H1 (cell line): ENCODE results near the gene MATR3. TPM values are rescaled to one million over a fixed set of nuclear protein-coding genes. Genes with fewer than 3 reads are reported as not detected.

Experiments
- CTCF ChIA-PET: fragments of 300-600 bp; sonication (Branson Sonifier 250); formaldehyde crosslinking; loops from one replicate; lab custom pipeline; 2021; ENCODE audit not compliant: partially characterized antibody; lab: Charles Lee
- POLR2A ChIA-PET: fragments of 300-600 bp; sonication (Branson Sonifier 250); formaldehyde crosslinking; loops from one replicate; lab custom pipeline; 2021; ENCODE audit warnings: inconsistent platforms; ENCODE audit not compliant: partially characterized antibody; lab: Charles Lee
- DNase-seq, 2 experiments: peaks; one replicate each; pipeline versions ENCODE4 v3.0.0 to v3.0.0-alpha.2; 2010 to 2022; ENCODE audit warnings: low spot score in 2 of 2, low read depth in 1 of 2, mixed read lengths in 1 of 2
- FAIRE-seq: peaks from 2 replicates; lab custom pipeline; 2011; peaks lifted over from hg19 to GRCh38; lab: Jason Lieb, UNC
- H2AFZ ChIP-seq: 2 replicates; pipeline ENCODE4 v1.8.1; 2012; ENCODE audit warnings: low read length, inconsistent platforms
- H2AK5ac ChIP-seq: 2 replicates; pipeline ENCODE4 v1.6.1; 2013; ENCODE audit warnings: low read depth, low read length
- H2BK120ac ChIP-seq: replicated peaks from 2 replicates; pipeline ENCODE3; 2013; ENCODE audit warnings: low read depth, low read length, inconsistent platforms
- H2BK12ac ChIP-seq: 2 replicates; pipeline ENCODE4 v1.6.1; 2013; ENCODE audit warnings: low read depth, low read length
- H2BK15ac ChIP-seq: 2 replicates; pipeline ENCODE4 v1.6.1; 2013; ENCODE audit warnings: low read length
- H2BK20ac ChIP-seq: 2 replicates; pipeline ENCODE4 v1.6.1; 2013; ENCODE audit warnings: low read length
- H2BK5ac ChIP-seq: 2 replicates; pipeline ENCODE4 v1.6.1; 2013; ENCODE audit warnings: low read depth, low read length
- H3K14ac ChIP-seq: 2 replicates; pipeline ENCODE4 v1.6.1; 2013; ENCODE audit warnings: inconsistent platforms; ENCODE audit not compliant: insufficient read length
- H3K18ac ChIP-seq: 2 replicates; pipeline ENCODE4 v1.6.1; 2013; ENCODE audit warnings: low read length; ENCODE audit errors: extremely low read depth
- H3K23ac ChIP-seq: 2 replicates; pipeline ENCODE4 v1.6.1; 2013; ENCODE audit warnings: inconsistent platforms; ENCODE audit not compliant: insufficient read length
- H3K23me2 ChIP-seq: 2 replicates; pipeline ENCODE4 v1.6.1; 2013; ENCODE audit warnings: low read depth, low read length
- H3K27ac ChIP-seq: 2 replicates; pipeline ENCODE4 v1.6.1; 2011; ENCODE audit warnings: low read depth, low read length, inconsistent platforms
- H3K27me3 ChIP-seq, 4 experiments: replicated peaks in 1 of 4; 1 replicate in 1 of 4; 2 replicates in 3 of 4; pipeline versions ENCODE4 v1.6.1 to v1.8.1; 2011 to 2013; ENCODE audit warnings: low read length in 3 of 4, mild to moderate bottlenecking in 3 of 4, inconsistent platforms in 2 of 4, mixed read lengths in 2 of 4, moderate library complexity in 1 of 4; ENCODE audit not compliant: control insufficient read depth in 3 of 4, insufficient read depth in 3 of 4; ENCODE audit errors: extremely low read depth in 1 of 4
- H3K36me3 ChIP-seq, 4 experiments: 2 replicates each; pipeline versions ENCODE4 v1.6.1 to v1.8.1; 2011 to 2013; ENCODE audit warnings: mild to moderate bottlenecking in 4 of 4, low read length in 3 of 4, moderate library complexity in 2 of 4, control low read depth in 1 of 4, inconsistent platforms in 1 of 4; ENCODE audit not compliant: insufficient read depth in 4 of 4, control insufficient read depth in 2 of 4
- H3K4ac ChIP-seq: replicated peaks from 2 replicates; pipeline ENCODE3; 2013; ENCODE audit warnings: low read length, low read depth, mixed read lengths, inconsistent platforms; ENCODE audit not compliant: insufficient read length
- H3K4me1 ChIP-seq, 4 experiments: replicated peaks in 1 of 4; 1 replicate in 1 of 4; 2 replicates in 3 of 4; pipeline versions ENCODE4 v1.6.1 to v1.8.1; 2011 to 2013; ENCODE audit warnings: low read length in 3 of 4, inconsistent platforms in 2 of 4, mixed read lengths in 1 of 4; ENCODE audit not compliant: insufficient read depth in 4 of 4, control insufficient read depth in 3 of 4
- H3K4me2 ChIP-seq, 2 experiments: 2 replicates each; pipeline versions ENCODE4 v1.6.1 to v1.8.1; 2011 to 2013; ENCODE audit warnings: low read depth in 2 of 2, low read length in 2 of 2, control low read depth in 1 of 2, inconsistent platforms in 1 of 2, mild to moderate bottlenecking in 1 of 2; ENCODE audit not compliant: insufficient read depth in 1 of 2
- H3K4me3 ChIP-seq, 4 experiments: fragments of 200-600, 300-600 bp in 1 of 4; sonication (generic), shearing (Covaris generic), sonication (Bioruptor Twin) in 1 of 4; 2 replicates each; pipeline versions ENCODE4 v1.5.1 to v1.8.1; 2011 to 2016; ENCODE audit warnings: low read length in 4 of 4, low read depth in 3 of 4, control low read depth in 2 of 4, inconsistent platforms in 2 of 4, mild to moderate bottlenecking in 2 of 4, mixed read lengths in 1 of 4, moderate library complexity in 1 of 4; ENCODE audit not compliant: insufficient read depth in 2 of 4; ENCODE audit errors: extremely low read depth in 1 of 4
- H3K56ac ChIP-seq: replicated peaks from 2 replicates; pipeline ENCODE3; 2013; ENCODE audit warnings: low read depth, mild to moderate bottlenecking, mixed read lengths, low read length, inconsistent platforms; ENCODE audit not compliant: insufficient read length
- H3K79me1 ChIP-seq: 2 replicates; pipeline ENCODE4 v1.6.1; 2013; ENCODE audit warnings: low read depth, low read length, control low read depth
- H3K79me2 ChIP-seq, 2 experiments: 2 replicates each; pipeline versions ENCODE4 v1.6.1 to v1.8.1; 2012 to 2013; ENCODE audit warnings: low read length in 2 of 2, mild to moderate bottlenecking in 2 of 2, inconsistent platforms in 1 of 2; ENCODE audit not compliant: insufficient read depth in 2 of 2, control insufficient read depth in 1 of 2
- H3K9ac ChIP-seq, 4 experiments: replicated peaks in 1 of 4; 1 replicate in 1 of 4; 2 replicates in 3 of 4; pipeline versions ENCODE4 v1.6.1 to v1.8.1; 2011 to 2013; ENCODE audit warnings: low read depth in 3 of 4, low read length in 3 of 4, control low read depth in 2 of 4, mild to moderate bottlenecking in 2 of 4, moderate library complexity in 2 of 4, inconsistent platforms in 1 of 4; ENCODE audit errors: extremely low read depth in 1 of 4
- H3K9me3 ChIP-seq, 2 experiments: 2 replicates each; pipeline versions ENCODE4 v1.6.1 to v1.8.1; 2012 to 2013; ENCODE audit warnings: mild to moderate bottlenecking in 2 of 2, moderate library complexity in 2 of 2, control low read depth in 1 of 2, inconsistent platforms in 1 of 2, low read depth in 1 of 2, low read length in 1 of 2, mixed read lengths in 1 of 2; ENCODE audit not compliant: insufficient read depth in 2 of 2
- H4K20me1 ChIP-seq, 2 experiments: replicated peaks in 1 of 2; 2 replicates each; pipeline versions ENCODE3 to v1.8.1; 2011 to 2013; ENCODE audit warnings: inconsistent platforms in 2 of 2, low read length in 2 of 2, mild to moderate bottlenecking in 1 of 2; ENCODE audit not compliant: insufficient read depth in 2 of 2, control insufficient read depth in 1 of 2
- H4K5ac ChIP-seq: 2 replicates; pipeline ENCODE4 v1.6.1; 2013; ENCODE audit warnings: low read length, low read depth, mixed read lengths, inconsistent platforms; ENCODE audit not compliant: insufficient read length
- H4K8ac ChIP-seq: 2 replicates; pipeline ENCODE4 v1.8.0; 2013; ENCODE audit warnings: mild to moderate bottlenecking, moderate library complexity, low read length, inconsistent platforms; ENCODE audit not compliant: insufficient read depth; ENCODE audit errors: extremely low read depth
- H4K91ac ChIP-seq: replicated peaks from 2 replicates; pipeline ENCODE3; 2013; ENCODE audit warnings: low read length, mixed read lengths, inconsistent platforms; ENCODE audit not compliant: insufficient read length
- CBX5 ChIP-seq: fragments of 300-800, 300-1000 bp; sonication (generic); IDR thresholded peaks from 2 replicates; pipeline ENCODE4 v1.7.1; 2016; ENCODE audit warnings: antibody characterized with exemption, low read length, low read depth
- CBX8 ChIP-seq: fragments of 300-800, 300-1000 bp; sonication (generic); IDR thresholded peaks from 2 replicates; pipeline ENCODE4 v1.7.1; 2016; ENCODE audit warnings: low read depth, low read length, borderline replicate concordance
- GTF2F1 ChIP-seq: IDR thresholded peaks from 2 replicates; pipeline ENCODE4 v1.6.1; 2012; ENCODE audit warnings: low read depth, low read length, improper control_type of control experiment, borderline replicate concordance
- JUN ChIP-seq: IDR thresholded peaks from 2 replicates; pipeline ENCODE4 v1.6.1; 2011; ENCODE audit warnings: low read depth, mild to moderate bottlenecking, improper control_type of control experiment, low read length
- MAFK ChIP-seq: IDR thresholded peaks from 2 replicates; pipeline ENCODE4 v1.6.1; 2012; ENCODE audit warnings: low read depth, mild to moderate bottlenecking, improper control_type of control experiment, low read length
- NANOG ChIP-seq: IDR thresholded peaks from 2 replicates; pipeline ENCODE4 v1.6.1; 2011; ENCODE audit warnings: low read length, low read depth, mild to moderate bottlenecking, inconsistent platforms; ENCODE audit not compliant: insufficient read depth, poor library complexity, severe bottlenecking
- RAD21 ChIP-seq, 2 experiments: IDR thresholded peaks in 1 of 2; conservative IDR thresholded peaks in 1 of 2; 2 replicates each; pipeline ENCODE4 v1.6.1; 2011; ENCODE audit warnings: low read depth in 2 of 2, low read length in 2 of 2, improper control_type of control experiment in 1 of 2, inconsistent platforms in 1 of 2, mild to moderate bottlenecking in 1 of 2, moderate library complexity in 1 of 2
- SIN3A ChIP-seq, 2 experiments: IDR thresholded peaks in 1 of 2; conservative IDR thresholded peaks in 1 of 2; 2 replicates each; pipeline ENCODE4 v1.6.1; 2011 to 2012; ENCODE audit warnings: low read length in 2 of 2, improper control_type of control experiment in 1 of 2, low read depth in 1 of 2, mild to moderate bottlenecking in 1 of 2
- TBP ChIP-seq: IDR thresholded peaks from 2 replicates; pipeline ENCODE4 v1.6.1; 2011; ENCODE audit warnings: low read depth, low read length, improper control_type of control experiment
- WGBS, 2 experiments: shearing (Covaris generic) in 1 of 2; methylation state at CpG; one replicate each; pipeline versions ENCODE4 v1.1.6 to v1.1.7; 2013 to 2015; ENCODE audit warnings: low lambda C conversion rate in 2 of 2, mixed read lengths in 2 of 2, inconsistent platforms in 1 of 2, low coverage in 1 of 2, missing lambda C conversion rate in 1 of 2; ENCODE audit not compliant: insufficient replicate concordance in 2 of 2, insufficient coverage in 1 of 2, insufficient read length in 1 of 2; ENCODE audit errors: extremely low coverage in 1 of 2, missing lambda C conversion rate in 1 of 2; 5-methylcytosine and 5-hydroxymethylcytosine counted together
- polyA plus RNA-seq, 7 experiments: library from polyadenylated mRNA; depleted of rRNA in 3 of 7; stranded (reverse) in 5 of 7; unstranded in 2 of 7; fragments of >200 nt in 5 of 7; fragments of 200-250 nt in 2 of 7; gene quantifications; 1 replicate in 5 of 7; 2 replicates in 1 of 7; 4 replicates in 1 of 7; pipeline versions ENCODE4 v1.2.1 to v1.2.3, GENCODE V29; 2011 to 2013; ENCODE audit warnings: missing spikeins in 2 of 7, mixed read lengths in 2 of 7
- total RNA-seq: library from RNA; stranded (reverse); fragmentation: NEBNext Ultra II Directional; extraction: Animal tissue kit (Norgen Biotek cat#: 25700); gene quantifications from 2 replicates; pipeline ENCODE4 v1.2.1, GENCODE V29; 2021
- TF ChIP-seq, protein P1 (sequence below): IDR thresholded peaks from 2 replicates; pipeline ENCODE4 v1.6.1; 2011; ENCODE audit warnings: low read length, improper control_type of control experiment
- TF ChIP-seq, protein P2 (sequence below): IDR thresholded peaks from 2 replicates; pipeline ENCODE4 v1.6.1; 2012; ENCODE audit warnings: inconsistent platforms

MATR3 gene
- total and polyA plus RNA-seq, 2 of the 8 experiments (the other 6 are each of a cell fraction or from before 2014, with no cell fraction given): 116 to 389 TPM

DNA sequence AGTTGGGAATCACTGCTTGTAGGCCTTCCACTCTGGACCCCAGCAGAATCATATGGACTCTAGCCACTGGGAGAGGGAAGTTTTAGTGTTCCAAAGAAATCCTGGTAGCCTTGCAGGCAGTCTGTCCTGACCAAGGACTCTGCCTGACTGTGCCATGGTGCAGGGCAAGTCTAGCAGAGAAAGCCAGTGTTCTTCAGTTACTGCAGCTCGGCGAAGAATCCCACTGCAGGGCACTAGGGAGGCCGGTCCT, 20.3 kb upstream of the MATR3 start:
- peak overlapping the region; percentile 90 to 100 (median 95); a peak in 7 of 8 replicates for H3K4me3 ChIP-seq
- POLR2A ChIA-PET: interaction anchor here (0.6 to 51.1 kb wide), 16 partner anchors 8 to 902 kb away, joined by 3 to 1766 read pairs (median 4); partner anchors contain the start of genes HSPA9, MATR3 and PAIP2
- TF ChIP-seq SIN3A (conservative IDR thresholded peaks at IDR 0.05 in 1 of 2, IDR thresholded peaks at IDR 0.05 in 1 of 2; ENCODE audit: low read depth in 1 of 2, low read length in 2 of 2): no peak
- no peak for TF ChIP-seq CBX5
- TF ChIP-seq, protein P1, sequence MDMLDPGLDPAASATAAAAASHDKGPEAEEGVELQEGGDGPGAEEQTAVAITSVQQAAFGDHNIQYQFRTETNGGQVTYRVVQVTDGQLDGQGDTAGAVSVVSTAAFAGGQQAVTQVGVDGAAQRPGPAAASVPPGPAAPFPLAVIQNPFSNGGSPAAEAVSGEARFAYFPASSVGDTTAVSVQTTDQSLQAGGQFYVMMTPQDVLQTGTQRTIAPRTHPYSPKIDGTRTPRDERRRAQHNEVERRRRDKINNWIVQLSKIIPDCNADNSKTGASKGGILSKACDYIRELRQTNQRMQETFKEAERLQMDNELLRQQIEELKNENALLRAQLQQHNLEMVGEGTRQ: no peak
- no peak for TF ChIP-seq RAD21 (IDR thresholded peaks at IDR 0.05 in 1 of 2, conservative IDR thresholded peaks at IDR 0.05 in 1 of 2; ENCODE audit: low read depth in 2 of 2, low read length in 2 of 2)
- TF ChIP-seq, protein P2, sequence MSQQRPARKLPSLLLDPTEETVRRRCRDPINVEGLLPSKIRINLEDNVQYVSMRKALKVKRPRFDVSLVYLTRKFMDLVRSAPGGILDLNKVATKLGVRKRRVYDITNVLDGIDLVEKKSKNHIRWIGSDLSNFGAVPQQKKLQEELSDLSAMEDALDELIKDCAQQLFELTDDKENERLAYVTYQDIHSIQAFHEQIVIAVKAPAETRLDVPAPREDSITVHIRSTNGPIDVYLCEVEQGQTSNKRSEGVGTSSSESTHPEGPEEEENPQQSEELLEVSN: no peak
- TF ChIP-seq MAFK: no peak
- no peak for TF ChIP-seq TBP
- no peak for TF ChIP-seq CBX8
- no peak for TF ChIP-seq GTF2F1
- TF ChIP-seq JUN: no peak
- TF ChIP-seq NANOG: no peak

More for the DNA sequence above, 20.3 kb upstream of the MATR3 start:
- H3K4me2 ChIP-seq: peak overlapping the region; percentile 77 to 96
- no peaks in the 10 kb centered on the region for H3K27me3 ChIP-seq
- peak overlapping the region in 2 of 4 experiments; percentile 56 to 58; a peak in 2 of 7 replicates for H3K9ac ChIP-seq
- no peak overlapping the region for H4K8ac ChIP-seq
- no peak overlapping the region for H3K4ac ChIP-seq
- no peak overlapping the region for H2BK120ac ChIP-seq
- H2BK5ac ChIP-seq: 0 out of 2 replicates have a peak overlapping the region, but pooled peaks have one; percentile 79
- no peaks in the 10 kb centered on the region for H3K9me3 ChIP-seq
- no peak overlapping the region for H4K5ac ChIP-seq
- peaks cover 3 to 6% of the 10 kb centered on the region in 2 experiments for H4K20me1 ChIP-seq
- H2BK20ac ChIP-seq: no peak overlapping the region
- 34% methylated on average over 3 of the region's 3 CpGs; no CpG with 5 or more reads in 1 of the 2 experiments for WGBS, 2 experiments
- no peaks in the 10 kb centered on the region for H3K79me1 ChIP-seq
- H3K23ac ChIP-seq: no peak overlapping the region
- no peak overlapping the region for H3K14ac ChIP-seq
- H3K18ac ChIP-seq: no peak overlapping the region
- FAIRE-seq: no peak
- H2BK12ac ChIP-seq: no peak overlapping the region
- peaks cover 4 to 42% of the 10 kb centered on the region in 2 experiments; a peak in 2 of 4 replicates for H3K79me2 ChIP-seq
- no peak overlapping the region for H3K56ac ChIP-seq
- H2AFZ ChIP-seq: peak overlapping the region; percentile 51; the same call in 1 of the 2 replicates
- DNase-seq: no peak
- no peak overlapping the region for H4K91ac ChIP-seq
- H3K23me2 ChIP-seq: peaks cover 12% of the 10 kb centered on the region
- CTCF ChIA-PET: interaction anchor here (0.7 to 2.4 kb wide), 6 partner anchors 20 to 484 kb away, joined by 3 to 10 read pairs (median 4); partner anchors contain the start of gene MATR3
- no peak overlapping the region for H3K27ac ChIP-seq
- H2BK15ac ChIP-seq: no peak overlapping the region
- H3K36me3 ChIP-seq: peaks cover 9 to 37% (median 26%) of the 10 kb centered on the region in 4 experiments
- H3K4me1 ChIP-seq: peaks cover 11 to 27% (median 22%) of the 10 kb centered on the region in 4 experiments
- no peak overlapping the region for H2AK5ac ChIP-seq
